PC-9 (cell line): ENCODE measurements around the gene PPP2R5C.
"Not testable (repeated sequence)": the region's sequence is repeated elsewhere in the genome, so short reads cannot be mapped to it uniquely, and the experiment has no call there.

Source experiments
- EZH2 ChIP-seq: fragments of 200-600 bp; sonication (generic); IDR thresholded peaks from 2 replicates; pipeline ENCODE4 v1.8.0; 2017; ENCODE audit warnings: antibody characterized with exemption, low read depth
- TF ChIP-seq, protein P1 (sequence below): fragments of 200-600 bp; sonication (generic); conservative IDR thresholded peaks from 2 replicates; pipeline ENCODE4 v1.6.1; 2017; ENCODE audit warnings: mixed run types, antibody characterized with exemption, mild to moderate bottlenecking, moderate library complexity

DNA sequence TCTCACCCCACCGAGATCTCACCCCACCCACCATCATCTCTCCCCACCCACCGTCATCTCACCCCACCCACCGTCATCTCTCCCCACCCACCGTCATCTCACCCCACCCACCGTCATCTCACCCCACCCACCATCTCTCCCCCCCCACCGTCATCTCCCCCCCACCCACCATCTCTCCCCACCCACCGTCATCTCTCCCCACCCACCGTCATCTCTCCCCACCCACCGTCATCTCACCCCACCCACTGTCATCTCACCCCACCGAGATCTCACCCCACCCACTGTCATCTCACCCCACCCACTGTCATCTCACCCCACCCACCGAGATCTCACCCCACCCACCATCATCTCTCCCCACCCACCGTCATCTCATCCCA is 49.7 kb upstream of the PPP2R5C start:
- TF ChIP-seq, protein P1, sequence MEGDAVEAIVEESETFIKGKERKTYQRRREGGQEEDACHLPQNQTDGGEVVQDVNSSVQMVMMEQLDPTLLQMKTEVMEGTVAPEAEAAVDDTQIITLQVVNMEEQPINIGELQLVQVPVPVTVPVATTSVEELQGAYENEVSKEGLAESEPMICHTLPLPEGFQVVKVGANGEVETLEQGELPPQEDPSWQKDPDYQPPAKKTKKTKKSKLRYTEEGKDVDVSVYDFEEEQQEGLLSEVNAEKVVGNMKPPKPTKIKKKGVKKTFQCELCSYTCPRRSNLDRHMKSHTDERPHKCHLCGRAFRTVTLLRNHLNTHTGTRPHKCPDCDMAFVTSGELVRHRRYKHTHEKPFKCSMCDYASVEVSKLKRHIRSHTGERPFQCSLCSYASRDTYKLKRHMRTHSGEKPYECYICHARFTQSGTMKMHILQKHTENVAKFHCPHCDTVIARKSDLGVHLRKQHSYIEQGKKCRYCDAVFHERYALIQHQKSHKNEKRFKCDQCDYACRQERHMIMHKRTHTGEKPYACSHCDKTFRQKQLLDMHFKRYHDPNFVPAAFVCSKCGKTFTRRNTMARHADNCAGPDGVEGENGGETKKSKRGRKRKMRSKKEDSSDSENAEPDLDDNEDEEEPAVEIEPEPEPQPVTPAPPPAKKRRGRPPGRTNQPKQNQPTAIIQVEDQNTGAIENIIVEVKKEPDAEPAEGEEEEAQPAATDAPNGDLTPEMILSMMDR: not testable (repeated sequence)
- TF ChIP-seq EZH2: not testable (repeated sequence)
